ENCODE measurements around the gene MORF4L2. TPM values are rescaled to one million over a fixed set of nuclear protein-coding genes. Genes with fewer than 3 reads are reported as not detected.
"Not testable (repeated sequence)": the region's sequence is repeated elsewhere in the genome, so short reads cannot be mapped to it uniquely, and the experiment has no call there.

Gene MORF4L2
- total RNA-seq, 1 donor from 2014 or later: 419 TPM

- TF ChIP-seq, protein P1, sequence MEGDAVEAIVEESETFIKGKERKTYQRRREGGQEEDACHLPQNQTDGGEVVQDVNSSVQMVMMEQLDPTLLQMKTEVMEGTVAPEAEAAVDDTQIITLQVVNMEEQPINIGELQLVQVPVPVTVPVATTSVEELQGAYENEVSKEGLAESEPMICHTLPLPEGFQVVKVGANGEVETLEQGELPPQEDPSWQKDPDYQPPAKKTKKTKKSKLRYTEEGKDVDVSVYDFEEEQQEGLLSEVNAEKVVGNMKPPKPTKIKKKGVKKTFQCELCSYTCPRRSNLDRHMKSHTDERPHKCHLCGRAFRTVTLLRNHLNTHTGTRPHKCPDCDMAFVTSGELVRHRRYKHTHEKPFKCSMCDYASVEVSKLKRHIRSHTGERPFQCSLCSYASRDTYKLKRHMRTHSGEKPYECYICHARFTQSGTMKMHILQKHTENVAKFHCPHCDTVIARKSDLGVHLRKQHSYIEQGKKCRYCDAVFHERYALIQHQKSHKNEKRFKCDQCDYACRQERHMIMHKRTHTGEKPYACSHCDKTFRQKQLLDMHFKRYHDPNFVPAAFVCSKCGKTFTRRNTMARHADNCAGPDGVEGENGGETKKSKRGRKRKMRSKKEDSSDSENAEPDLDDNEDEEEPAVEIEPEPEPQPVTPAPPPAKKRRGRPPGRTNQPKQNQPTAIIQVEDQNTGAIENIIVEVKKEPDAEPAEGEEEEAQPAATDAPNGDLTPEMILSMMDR (conservative IDR thresholded peaks at IDR 0.05): no peak
- H3K4me1 Mint-ChIP-seq (ENCODE audit: unreplicated experiment): no peaks in the 10 kb centered on the region
- no peak overlapping the region for H3K27ac Mint-ChIP-seq
- no peak overlapping the region for H3K4me3 Mint-ChIP-seq
- H3K36me3 Mint-ChIP-seq: no peaks in the 10 kb centered on the region
- no peaks in the 10 kb centered on the region for H3K27me3 Mint-ChIP-seq
- H3K9me3 Mint-ChIP-seq: no peaks in the 10 kb centered on the region
- DNase-seq (ENCODE audit: extremely low spot score, unreplicated experiment): no peak
Observed at GRCh38 chrX:103644125-103644524, 42.4 kb downstream of the MORF4L2 start.

- TF ChIP-seq, protein P1 (conservative IDR thresholded peaks at IDR 0.05): no peak
- H3K4me1 Mint-ChIP-seq (ENCODE audit: unreplicated experiment): no peaks in the 10 kb centered on the region
- no peaks in the 10 kb centered on the region for H3K36me3 Mint-ChIP-seq
- H3K9me3 Mint-ChIP-seq: no peaks in the 10 kb centered on the region
- no peak overlapping the region for H3K4me3 Mint-ChIP-seq
- DNase-seq (ENCODE audit: extremely low spot score, unreplicated experiment): no peak
- H3K27ac Mint-ChIP-seq: no peak overlapping the region
- no peaks in the 10 kb centered on the region for H3K27me3 Mint-ChIP-seq
Observed at GRCh38 chrX:103640401-103641155, 45.9 kb downstream of the MORF4L2 start.

GRCh38 chrX:103638479-103639346 is 47.8 kb downstream of the MORF4L2 start:
- H3K4me3 Mint-ChIP-seq; H3K9me3 Mint-ChIP-seq; H3K4me1 Mint-ChIP-seq (ENCODE audit: unreplicated experiment); H3K36me3 Mint-ChIP-seq; H3K27me3 Mint-ChIP-seq; DNase-seq (ENCODE audit: extremely low spot score, unreplicated experiment); H3K27ac Mint-ChIP-seq: not testable (repeated sequence)

GRCh38 chrX:103637604-103638338 is 48.7 kb downstream of the MORF4L2 start:
- Mint-ChIP-seq H3K9me3 (no peaks in the 10 kb centered on the region), H3K4me3 (no peak overlapping the region), H3K36me3 (no peaks in the 10 kb centered on the region), H3K27me3 (no peaks in the 10 kb centered on the region), H3K4me1 (ENCODE audit: unreplicated experiment) (no peaks in the 10 kb centered on the region), H3K27ac (no peak overlapping the region)
- TF ChIP-seq, protein P1 (conservative IDR thresholded peaks at IDR 0.05): no peak
- DNase-seq (ENCODE audit: extremely low spot score, unreplicated experiment): no peak

- TF ChIP-seq, protein P1 (conservative IDR thresholded peaks at IDR 0.05): no peak
- no peak for DNase-seq (ENCODE audit: extremely low spot score, unreplicated experiment)
- Mint-ChIP-seq H3K27ac (no peak overlapping the region), H3K4me3 (no peak overlapping the region), H3K36me3 (no peaks in the 10 kb centered on the region), H3K9me3 (no peaks in the 10 kb centered on the region), H3K27me3 (no peaks in the 10 kb centered on the region), H3K4me1 (ENCODE audit: unreplicated experiment) (no peaks in the 10 kb centered on the region)
Observed at GRCh38 chrX:103635436-103635835, 51.1 kb downstream of the MORF4L2 start.

Data from type B pancreatic cell (in vitro differentiated cells).